Upper lobe of left lung (tissue), 4 donors: ENCODE measurements around the gene BCAS1.

Experiments
- EP300 ChIP-seq, 4 donors: sonication (generic); formaldehyde crosslinking; IDR thresholded peaks; one replicate each; pipeline ENCODE4 v1.5.1; 2017; ENCODE audit warnings: antibody characterized with exemption in 4 of 4, control low read depth in 2 of 4
- POLR2A ChIP-seq, 4 donors: fragments of 450-650 bp; IDR thresholded peaks; one replicate each; pipeline ENCODE4 v1.5.1; 2016 to 2017; ENCODE audit warnings: antibody characterized with exemption in 4 of 4, mild to moderate bottlenecking in 2 of 4
- POLR2AphosphoS5 ChIP-seq, 2 donors: sonication (generic); formaldehyde crosslinking; IDR thresholded peaks; one replicate each; pipeline ENCODE4 v1.5.1; 2017; ENCODE audit warnings: antibody characterized with exemption in 2 of 2
- TF ChIP-seq, protein P1 (sequence below), 6 experiments: fragments of 450-650 bp in 4 of 6; fragments of 200-600 bp in 2 of 6; sonication (generic) in 2 of 6; IDR thresholded peaks; one replicate each; pipeline ENCODE4 v1.5.1; 2016 to 2019; ENCODE audit warnings: antibody characterized with exemption in 6 of 6

GRCh38 chr20:53904261-53904660 lies 166.1 kb downstream of the BCAS1 start:
- TF ChIP-seq, protein P1, sequence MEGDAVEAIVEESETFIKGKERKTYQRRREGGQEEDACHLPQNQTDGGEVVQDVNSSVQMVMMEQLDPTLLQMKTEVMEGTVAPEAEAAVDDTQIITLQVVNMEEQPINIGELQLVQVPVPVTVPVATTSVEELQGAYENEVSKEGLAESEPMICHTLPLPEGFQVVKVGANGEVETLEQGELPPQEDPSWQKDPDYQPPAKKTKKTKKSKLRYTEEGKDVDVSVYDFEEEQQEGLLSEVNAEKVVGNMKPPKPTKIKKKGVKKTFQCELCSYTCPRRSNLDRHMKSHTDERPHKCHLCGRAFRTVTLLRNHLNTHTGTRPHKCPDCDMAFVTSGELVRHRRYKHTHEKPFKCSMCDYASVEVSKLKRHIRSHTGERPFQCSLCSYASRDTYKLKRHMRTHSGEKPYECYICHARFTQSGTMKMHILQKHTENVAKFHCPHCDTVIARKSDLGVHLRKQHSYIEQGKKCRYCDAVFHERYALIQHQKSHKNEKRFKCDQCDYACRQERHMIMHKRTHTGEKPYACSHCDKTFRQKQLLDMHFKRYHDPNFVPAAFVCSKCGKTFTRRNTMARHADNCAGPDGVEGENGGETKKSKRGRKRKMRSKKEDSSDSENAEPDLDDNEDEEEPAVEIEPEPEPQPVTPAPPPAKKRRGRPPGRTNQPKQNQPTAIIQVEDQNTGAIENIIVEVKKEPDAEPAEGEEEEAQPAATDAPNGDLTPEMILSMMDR (IDR thresholded peaks at IDR 0.05): no peak
- TF ChIP-seq POLR2AphosphoS5 (IDR thresholded peaks at IDR 0.05) (no peak), EP300 (IDR thresholded peaks at IDR 0.05) (no peak), POLR2A (IDR thresholded peaks at IDR 0.05) (no peak)
